NOMO-1 treated with dmso at 0.1 percent for 144 hours (cell line): Measurements from ENCODE around the gene OLFML1.

Source experiments
- DNase-seq: peaks from one replicate; lab custom pipeline; 2025; ENCODE audit not compliant: unreplicated experiment; lab: John Stamatoyannopoulos, UW

Gene OLFML1

GRCh38 chr11:7559398-7560283 is 74.3 kb downstream of the OLFML1 start:
- no peak for DNase-seq
